Esophagus muscularis mucosa (tissue), 4 donors: Measurements from ENCODE around the gene ELAC2.

Experiments
- EP300 ChIP-seq: sonication (generic); formaldehyde crosslinking; IDR thresholded peaks from one replicate; pipeline ENCODE4 v1.6.1; 2017; ENCODE audit warnings: antibody characterized with exemption
- POLR2A ChIP-seq: fragments of 450-650 bp; IDR thresholded peaks from one replicate; pipeline ENCODE4 v1.6.1; 2017; ENCODE audit warnings: antibody characterized with exemption, moderate library complexity, mild to moderate bottlenecking, low read depth
- POLR2AphosphoS5 ChIP-seq, 2 donors: sonication (generic); formaldehyde crosslinking; IDR thresholded peaks; one replicate each; pipeline ENCODE4 v1.6.1; 2017; ENCODE audit warnings: antibody characterized with exemption in 2 of 2
- TF ChIP-seq, protein P1 (sequence below), 3 experiments: fragments of 200-600 bp in 2 of 3; fragments of 450-650 bp in 1 of 3; sonication (generic) in 2 of 3; IDR thresholded peaks; one replicate each; pipeline ENCODE4 v1.5.1; 2017 to 2019; ENCODE audit warnings: antibody characterized with exemption in 3 of 3, mild to moderate bottlenecking in 2 of 3, moderate library complexity in 1 of 3

DNA sequence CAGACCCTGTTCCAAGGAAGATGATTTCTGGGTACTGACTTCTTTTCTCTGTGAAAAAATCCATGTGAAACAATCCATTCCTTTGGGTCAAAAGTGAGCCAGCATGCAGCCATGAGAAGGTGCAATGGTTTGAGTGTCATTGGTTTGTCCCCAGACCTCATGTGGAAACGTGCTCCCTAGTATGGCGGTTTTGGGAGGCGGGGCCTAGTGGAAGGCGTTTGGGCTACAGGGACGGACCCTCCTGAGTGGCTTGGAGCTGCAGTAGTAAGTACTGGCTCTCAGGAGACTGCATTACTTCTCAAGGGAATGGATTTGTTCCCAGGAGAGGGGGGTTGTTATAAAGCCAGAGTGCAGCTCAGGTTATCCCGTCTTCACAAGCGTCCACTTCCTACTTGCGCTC is 19.4 kb downstream of the ELAC2 start:
- TF ChIP-seq EP300 (no peak), POLR2AphosphoS5 (IDR thresholded peaks at IDR 0.05) (no peak), POLR2A (no peak)
- TF ChIP-seq, protein P1, sequence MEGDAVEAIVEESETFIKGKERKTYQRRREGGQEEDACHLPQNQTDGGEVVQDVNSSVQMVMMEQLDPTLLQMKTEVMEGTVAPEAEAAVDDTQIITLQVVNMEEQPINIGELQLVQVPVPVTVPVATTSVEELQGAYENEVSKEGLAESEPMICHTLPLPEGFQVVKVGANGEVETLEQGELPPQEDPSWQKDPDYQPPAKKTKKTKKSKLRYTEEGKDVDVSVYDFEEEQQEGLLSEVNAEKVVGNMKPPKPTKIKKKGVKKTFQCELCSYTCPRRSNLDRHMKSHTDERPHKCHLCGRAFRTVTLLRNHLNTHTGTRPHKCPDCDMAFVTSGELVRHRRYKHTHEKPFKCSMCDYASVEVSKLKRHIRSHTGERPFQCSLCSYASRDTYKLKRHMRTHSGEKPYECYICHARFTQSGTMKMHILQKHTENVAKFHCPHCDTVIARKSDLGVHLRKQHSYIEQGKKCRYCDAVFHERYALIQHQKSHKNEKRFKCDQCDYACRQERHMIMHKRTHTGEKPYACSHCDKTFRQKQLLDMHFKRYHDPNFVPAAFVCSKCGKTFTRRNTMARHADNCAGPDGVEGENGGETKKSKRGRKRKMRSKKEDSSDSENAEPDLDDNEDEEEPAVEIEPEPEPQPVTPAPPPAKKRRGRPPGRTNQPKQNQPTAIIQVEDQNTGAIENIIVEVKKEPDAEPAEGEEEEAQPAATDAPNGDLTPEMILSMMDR (IDR thresholded peaks at IDR 0.05): no peak
